IPS-18a (cell line): ENCODE data around the gene GJC1.

Source experiments
- H3K27ac ChIP-seq: one replicate; pipeline ENCODE4 v1.5.1; 2013; ENCODE audit warnings: low read length
- H3K27me3 ChIP-seq: one replicate; pipeline ENCODE4 v1.6.1; 2013; ENCODE audit warnings: mild to moderate bottlenecking, low read length; ENCODE audit not compliant: control insufficient read depth, insufficient read depth
- H3K36me3 ChIP-seq: one replicate; pipeline ENCODE4 v1.6.1; 2013; ENCODE audit warnings: low read depth, low read length; ENCODE audit not compliant: control insufficient read depth
- H3K4me1 ChIP-seq: one replicate; pipeline ENCODE4 v1.6.1; 2013; ENCODE audit warnings: low read depth, low read length; ENCODE audit not compliant: control insufficient read depth
- H3K4me3 ChIP-seq: one replicate; pipeline ENCODE4 v1.5.1; 2013; ENCODE audit warnings: low read length
- H3K9ac ChIP-seq: one replicate; pipeline ENCODE4 v1.6.1; 2013; ENCODE audit warnings: mild to moderate bottlenecking, low read length, moderate library complexity
- H3K9me3 ChIP-seq: one replicate; pipeline ENCODE4 v1.6.1; 2013; ENCODE audit warnings: low read depth, low read length; ENCODE audit not compliant: control insufficient read depth

The GJC1 gene

DNA sequence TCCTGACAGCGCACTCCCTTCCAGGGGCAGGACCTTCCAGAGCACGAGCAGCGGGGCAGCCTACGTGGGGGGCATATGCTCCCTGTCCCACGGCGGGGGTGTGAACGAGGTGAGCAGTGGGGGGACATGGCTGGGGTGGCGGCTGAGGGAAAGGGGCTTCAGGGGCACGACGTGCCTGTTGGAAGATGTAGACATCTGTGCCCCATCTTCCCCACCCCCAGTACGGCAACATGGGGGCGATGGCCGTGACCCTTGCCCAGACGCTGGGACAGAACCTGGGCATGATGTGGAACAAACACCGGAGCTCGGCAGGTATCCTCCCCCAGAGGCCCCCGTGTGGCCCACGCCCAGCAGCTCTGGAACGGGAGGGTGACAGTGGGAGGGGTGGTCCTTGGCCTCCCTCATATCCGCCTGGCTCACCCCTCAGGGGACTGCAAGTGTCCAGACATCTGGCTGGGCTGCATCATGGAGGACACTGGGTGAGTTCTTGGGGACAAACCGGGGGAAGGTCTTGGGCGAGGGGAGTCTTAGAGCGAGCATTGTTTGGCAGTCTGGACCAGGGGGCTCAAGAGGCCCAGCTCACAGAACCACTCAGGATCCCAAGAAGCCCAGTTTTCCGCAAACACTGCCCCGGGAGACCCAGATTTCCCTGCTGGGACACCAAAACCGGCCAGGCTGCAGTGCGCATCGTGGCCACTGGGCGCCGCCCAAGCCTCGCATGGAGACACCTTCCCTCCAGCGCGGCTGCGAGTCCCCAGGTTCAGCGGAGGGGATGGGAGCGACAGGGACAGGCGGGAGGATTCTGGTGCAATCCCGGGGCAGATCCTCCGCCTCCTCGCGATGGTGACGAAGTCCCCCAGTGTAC lies 55.6 kb downstream of the GJC1 start:
- H3K27ac ChIP-seq, result no peak overlapping the region
- peaks cover 15% of the 10 kb centered on the region for H3K27me3 ChIP-seq
- H3K9ac ChIP-seq, result peak overlapping the region; percentile 12
- peak overlapping the region; percentile 63 for H3K4me3 ChIP-seq
- H3K4me1 ChIP-seq, result no peaks in the 10 kb centered on the region
- H3K9me3 ChIP-seq, result no peaks in the 10 kb centered on the region
- no peaks in the 10 kb centered on the region for H3K36me3 ChIP-seq

DNA sequence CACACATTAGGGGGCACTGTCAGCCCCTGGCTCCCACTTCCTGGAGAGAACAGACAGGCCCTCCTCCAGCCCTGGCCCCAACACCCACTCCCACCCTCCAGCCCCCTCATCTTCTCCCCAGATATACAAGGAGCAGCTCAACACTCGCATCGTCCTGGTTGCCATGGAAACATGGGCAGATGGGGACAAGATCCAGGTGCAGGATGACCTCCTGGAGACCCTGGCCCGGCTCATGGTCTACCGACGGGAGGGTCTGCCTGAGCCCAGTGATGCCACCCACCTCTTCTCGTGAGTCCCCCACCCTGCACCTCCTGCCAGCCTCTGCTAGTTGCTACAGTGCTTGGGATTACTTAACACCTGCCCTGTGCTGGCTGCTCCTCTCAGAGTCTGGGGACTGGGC lies 56.9 kb downstream of the GJC1 start:
- Histone ChIP-seq H3K27ac (no peak overlapping the region), H3K36me3 (no peaks in the 10 kb centered on the region), H3K9me3 (no peaks in the 10 kb centered on the region), H3K4me1 (no peaks in the 10 kb centered on the region), H3K27me3 (peaks cover 15% of the 10 kb centered on the region), H3K4me3 (no peak overlapping the region), H3K9ac (no peak overlapping the region)

DNA sequence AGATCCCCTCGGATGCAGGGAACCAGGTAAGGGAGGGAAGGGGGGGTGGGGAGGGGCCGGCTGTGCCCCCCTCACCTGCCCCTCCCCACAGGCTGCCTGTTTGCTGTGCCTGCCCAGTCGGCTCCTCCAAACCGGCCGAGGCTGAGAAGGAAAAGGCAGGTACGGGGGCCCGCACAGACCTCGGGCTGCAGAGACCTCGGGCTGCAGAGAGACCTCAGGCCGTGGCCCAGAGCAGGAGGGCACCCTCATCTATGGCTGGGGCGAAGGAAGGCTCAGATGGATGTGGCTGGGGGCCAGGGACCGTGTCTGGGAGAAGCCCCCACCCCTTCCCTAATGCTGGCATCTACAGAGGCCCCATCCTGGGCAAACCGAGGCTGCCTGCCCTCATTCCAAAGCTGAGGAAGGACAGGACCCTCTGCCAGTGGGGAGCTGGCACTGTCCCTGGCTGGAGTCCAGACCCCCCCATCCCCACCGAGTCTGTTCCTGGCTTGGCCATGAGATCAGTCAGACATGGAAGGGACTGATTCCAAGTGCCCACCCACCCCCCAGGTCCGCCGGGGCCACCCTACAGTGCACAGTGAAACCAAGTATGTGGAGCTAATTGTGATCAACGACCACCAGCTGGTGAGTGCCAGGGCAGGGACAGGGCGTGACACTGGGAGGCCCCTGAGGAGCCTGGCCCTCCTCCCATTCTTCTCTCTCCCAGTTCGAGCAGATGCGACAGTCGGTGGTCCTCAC lies 57.6 kb downstream of the GJC1 start:
- Histone ChIP-seq H3K4me1 (peaks cover 3% of the 10 kb centered on the region), H3K27ac (no peak overlapping the region), H3K4me3 (no peak overlapping the region), H3K9me3 (no peaks in the 10 kb centered on the region), H3K36me3 (no peaks in the 10 kb centered on the region), H3K27me3 (peaks cover 15% of the 10 kb centered on the region), H3K9ac (no peak overlapping the region)

DNA sequence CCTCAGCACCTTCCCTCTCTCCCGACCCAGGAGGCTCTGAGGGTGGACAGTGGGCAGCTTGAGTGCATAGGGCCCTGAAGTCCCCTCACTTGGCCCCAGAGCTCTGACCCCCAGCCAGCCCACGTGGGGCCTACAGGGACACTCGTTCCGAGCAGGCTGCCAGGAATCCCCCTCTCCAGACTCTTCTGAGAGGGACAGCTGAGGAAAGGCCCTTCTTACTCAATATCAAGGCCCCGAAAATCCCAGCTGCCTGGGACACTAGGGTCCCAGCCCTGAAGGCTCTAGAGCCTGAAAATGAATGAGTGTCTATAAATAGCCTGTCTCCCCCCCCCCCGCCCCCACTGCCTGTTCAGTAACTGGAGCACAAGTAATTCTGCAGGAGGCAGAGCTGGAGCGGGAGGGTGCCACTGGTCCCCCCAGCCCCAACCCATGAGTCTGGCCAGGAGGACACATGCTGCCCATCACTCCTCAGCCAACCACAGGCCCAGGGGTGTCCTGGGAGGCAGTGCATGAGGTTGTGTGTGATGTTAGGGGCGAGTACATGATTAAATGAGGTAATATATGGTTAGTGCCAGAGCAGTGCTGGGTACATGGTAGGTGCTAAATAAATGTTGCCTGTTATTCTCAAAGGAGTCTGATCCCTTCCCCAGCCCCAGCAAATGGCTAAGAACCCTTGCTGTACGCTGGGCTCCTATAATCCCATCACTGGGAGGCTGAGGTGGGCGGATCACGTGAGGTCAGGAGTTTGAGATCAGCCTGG lies 59.7 kb downstream of the GJC1 start:
- no peaks in the 10 kb centered on the region for H3K27me3 ChIP-seq
- no peaks in the 10 kb centered on the region for H3K36me3 ChIP-seq
- H3K9me3 ChIP-seq, result no peaks in the 10 kb centered on the region
- no peak overlapping the region for H3K27ac ChIP-seq
- no peak overlapping the region for H3K4me3 ChIP-seq
- no peak overlapping the region for H3K9ac ChIP-seq
- peaks cover 5% of the 10 kb centered on the region for H3K4me1 ChIP-seq

- H3K27ac ChIP-seq, result no peak overlapping the region
- H3K4me3 ChIP-seq, result no peak overlapping the region
- H3K27me3 ChIP-seq, result no peaks in the 10 kb centered on the region
- no peaks in the 10 kb centered on the region for H3K9me3 ChIP-seq
- H3K36me3 ChIP-seq, result no peaks in the 10 kb centered on the region
- H3K4me1 ChIP-seq, result peaks cover 5% of the 10 kb centered on the region
- no peak overlapping the region for H3K9ac ChIP-seq
Measured at GRCh38 chr17:44769647-44770084, 60.4 kb downstream of the GJC1 start.

DNA sequence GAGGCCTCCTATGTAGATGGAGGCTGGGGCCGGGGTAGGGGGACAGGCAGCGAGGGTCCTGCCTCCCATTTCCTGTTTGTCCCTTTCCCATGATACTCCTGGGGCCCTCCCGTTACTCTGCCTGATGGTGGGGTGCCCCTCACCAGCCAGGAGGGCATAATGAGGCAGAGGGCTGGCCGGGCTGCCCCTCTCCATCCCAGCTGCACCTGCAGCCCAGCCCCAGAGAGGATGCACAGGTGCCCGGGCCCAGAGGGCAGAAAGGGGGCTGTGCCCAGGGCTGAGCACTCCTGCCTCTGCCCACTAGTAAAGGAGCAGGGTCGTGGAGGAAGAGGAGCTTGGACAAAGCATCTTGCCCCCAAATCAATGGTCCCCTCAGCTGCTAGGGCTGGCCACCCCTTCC lies 60.9 kb downstream of the GJC1 start:
- Histone ChIP-seq H3K9ac (no peak overlapping the region), H3K27me3 (no peaks in the 10 kb centered on the region), H3K27ac (no peak overlapping the region), H3K9me3 (no peaks in the 10 kb centered on the region), H3K4me3 (no peak overlapping the region), H3K4me1 (peaks cover 5% of the 10 kb centered on the region), H3K36me3 (no peaks in the 10 kb centered on the region)

- Histone ChIP-seq H3K9ac (no peak overlapping the region), H3K27ac (no peak overlapping the region), H3K4me3 (no peak overlapping the region)
Measured at GRCh38 chr17:44768505-44769142, 61.5 kb downstream of the GJC1 start.

GRCh38 chr17:44767493-44767892 lies 62.6 kb downstream of the GJC1 start:
- Histone ChIP-seq H3K9ac (no peak overlapping the region), H3K4me3 (no peak overlapping the region), H3K27ac (no peak overlapping the region), H3K27me3 (no peaks in the 10 kb centered on the region), H3K4me1 (peaks cover 5% of the 10 kb centered on the region), H3K36me3 (no peaks in the 10 kb centered on the region), H3K9me3 (no peaks in the 10 kb centered on the region)

More at GRCh38 chr17:44768505-44769142, 61.5 kb downstream of the GJC1 start:
- Histone ChIP-seq H3K9me3 (no peaks in the 10 kb centered on the region), H3K27me3 (no peaks in the 10 kb centered on the region), H3K4me1 (peaks cover 5% of the 10 kb centered on the region), H3K36me3 (no peaks in the 10 kb centered on the region)

DNA sequence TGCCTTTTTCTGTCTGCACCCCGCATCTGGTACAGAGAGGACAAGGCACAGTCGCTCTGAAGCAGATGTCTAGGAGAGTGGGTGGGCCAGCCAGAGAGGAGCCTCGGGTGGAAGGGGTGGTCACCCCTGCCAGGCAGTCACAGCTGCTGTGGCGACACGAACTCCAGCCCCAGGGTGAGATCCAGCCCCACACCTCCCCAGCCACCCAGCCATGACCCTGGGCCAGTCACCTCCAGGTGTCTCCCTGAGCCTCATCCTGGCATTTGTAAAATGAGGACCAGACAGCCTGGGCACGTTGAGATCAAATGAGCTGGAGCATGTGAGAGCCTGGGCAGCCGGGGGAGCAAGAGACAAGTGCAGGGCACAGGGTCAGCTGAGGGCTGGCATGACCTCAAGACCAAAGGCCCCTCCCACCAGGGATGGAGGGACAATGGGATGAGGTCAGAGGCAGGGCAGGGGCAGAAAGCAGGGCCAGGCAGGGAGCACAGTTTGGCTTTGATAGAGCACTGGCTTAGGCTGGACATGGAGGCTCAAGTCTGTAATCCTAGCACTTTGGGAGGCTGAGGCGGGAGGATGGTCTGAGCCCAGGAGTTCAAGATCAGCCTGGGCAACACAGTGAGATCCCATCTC lies 63.6 kb downstream of the GJC1 start:
- H3K4me3 ChIP-seq, result no peak overlapping the region
- no peaks in the 10 kb centered on the region for H3K36me3 ChIP-seq
- H3K27me3 ChIP-seq, result no peaks in the 10 kb centered on the region
- peaks cover 5% of the 10 kb centered on the region for H3K4me1 ChIP-seq
- H3K9ac ChIP-seq, result no peak overlapping the region
- H3K9me3 ChIP-seq, result no peaks in the 10 kb centered on the region
- H3K27ac ChIP-seq, result no peak overlapping the region

- Histone ChIP-seq H3K9ac (no peak overlapping the region), H3K9me3 (no peaks in the 10 kb centered on the region), H3K27me3 (no peaks in the 10 kb centered on the region), H3K4me3 (no peak overlapping the region), H3K27ac (no peak overlapping the region), H3K4me1 (peaks cover 5% of the 10 kb centered on the region), H3K36me3 (no peaks in the 10 kb centered on the region)
Measured at GRCh38 chr17:44765965-44766364, 64.1 kb downstream of the GJC1 start.

- Histone ChIP-seq H3K27ac (no peak overlapping the region), H3K27me3 (peaks cover 20% of the 10 kb centered on the region), H3K9ac (no peak overlapping the region), H3K9me3 (no peaks in the 10 kb centered on the region), H3K4me1 (peaks cover 5% of the 10 kb centered on the region), H3K36me3 (no peaks in the 10 kb centered on the region), H3K4me3 (no peak overlapping the region)
Measured at GRCh38 chr17:44763170-44763569, 66.9 kb downstream of the GJC1 start.
